K562 (cell line): ENCODE data around the gene ERH. TPM values are rescaled to one million over a fixed set of nuclear protein-coding genes. Genes with fewer than 3 reads are reported as not detected.

Source experiments
- ERF ChIP-seq: fragments of 450-650 bp; formaldehyde crosslinking; IDR thresholded peaks from 2 replicates; pipeline ENCODE4 v1.4.0; 2020; ENCODE audit warnings: mild to moderate bottlenecking, mixed read lengths
- HMGN3 ChIP-seq: IDR thresholded peaks from 2 replicates; pipeline ENCODE4 v1.6.1; 2011; ENCODE audit warnings: borderline replicate concordance, low read depth, mild to moderate bottlenecking, mixed read lengths, low read length; ENCODE audit not compliant: insufficient read length; ENCODE audit errors: extremely low read depth
- MAFG ChIP-seq: fragments of 450-650 bp; conservative IDR thresholded peaks from 2 replicates; pipeline ENCODE4 v1.6.1; 2016; ENCODE audit warnings: missing genetic modification characterization, missing compliant biosample characterization
- SNAPC5 ChIP-seq: fragments of 250-450 bp; sonication (Bioruptor Pico); IDR thresholded peaks from 2 replicates; pipeline ENCODE4 v1.8.0; 2021; ENCODE audit warnings: moderate library complexity, mild to moderate bottlenecking, inconsistent platforms
- polyA plus RNA-seq, 8 experiments: library from polyadenylated mRNA; depleted of rRNA in 4 of 8; stranded (reverse) in 5 of 8; unstranded in 3 of 8; fragments of >200 nt; fragmentation: Nextera tagmentation in 2 of 8; fragmentation: Illumina TruSeq in 1 of 8; extraction: Ambion mirVana in 2 of 8; extraction: Trizol in 1 of 8; gene quantifications; 2 replicates each; pipeline versions ENCODE4 v1.2.1 to v1.2.3, GENCODE V29; 2011 to 2014; ENCODE audit warnings: inconsistent platforms in 1 of 8, missing spikeins in 1 of 8
- total RNA-seq, 7 experiments: library from RNA; depleted of rRNA in 6 of 7; stranded (reverse); fragments of >200 nt in 6 of 7; fragmentation: Illumina TruSeq in 2 of 7; extraction: Trizol in 2 of 7; gene quantifications; 2 replicates each; pipeline versions ENCODE4 v1.2.1 to v1.2.3, GENCODE V29; 2011 to 2021; ENCODE audit warnings: low replicate concordance in 1 of 7
- TF ChIP-seq, protein P1 (sequence below): fragments of 250-450 bp; sonication (Bioruptor Pico); IDR thresholded peaks from 2 replicates; pipeline ENCODE4 v1.5.0; 2021; ENCODE audit warnings: mild to moderate bottlenecking, moderate library complexity
- TF ChIP-seq, protein P2 (sequence below): fragments of 450-650 bp; formaldehyde crosslinking; IDR thresholded peaks from 2 replicates; pipeline ENCODE4 v1.4.0; 2020; ENCODE audit warnings: mild to moderate bottlenecking, mixed read lengths

The ERH gene
- total and polyA plus RNA-seq, 9 of the 15 experiments (the other 6 are each of a cell fraction or from before 2014, with no cell fraction given) = 78.2 to 474 (median 250) TPM

DNA sequence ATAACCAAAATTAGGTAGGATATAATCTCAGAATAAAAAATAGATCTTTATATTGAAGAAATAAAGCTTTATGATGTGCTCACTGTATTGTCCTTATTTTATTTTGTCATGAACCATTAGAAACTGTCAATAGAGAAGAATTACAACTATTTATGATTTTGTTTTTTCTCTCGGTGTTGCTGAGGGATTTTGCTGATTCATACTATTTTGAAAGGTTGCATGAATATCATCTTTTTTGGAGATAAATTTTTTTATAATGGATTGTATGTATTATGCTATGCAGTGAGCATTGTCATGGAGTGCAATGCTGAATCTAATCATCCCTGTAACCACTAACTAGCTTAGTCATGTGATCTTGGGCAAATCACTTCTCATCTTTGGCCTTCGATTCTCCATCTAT is 15.4 kb upstream of the ERH start (continued):
- TF ChIP-seq, protein P1, sequence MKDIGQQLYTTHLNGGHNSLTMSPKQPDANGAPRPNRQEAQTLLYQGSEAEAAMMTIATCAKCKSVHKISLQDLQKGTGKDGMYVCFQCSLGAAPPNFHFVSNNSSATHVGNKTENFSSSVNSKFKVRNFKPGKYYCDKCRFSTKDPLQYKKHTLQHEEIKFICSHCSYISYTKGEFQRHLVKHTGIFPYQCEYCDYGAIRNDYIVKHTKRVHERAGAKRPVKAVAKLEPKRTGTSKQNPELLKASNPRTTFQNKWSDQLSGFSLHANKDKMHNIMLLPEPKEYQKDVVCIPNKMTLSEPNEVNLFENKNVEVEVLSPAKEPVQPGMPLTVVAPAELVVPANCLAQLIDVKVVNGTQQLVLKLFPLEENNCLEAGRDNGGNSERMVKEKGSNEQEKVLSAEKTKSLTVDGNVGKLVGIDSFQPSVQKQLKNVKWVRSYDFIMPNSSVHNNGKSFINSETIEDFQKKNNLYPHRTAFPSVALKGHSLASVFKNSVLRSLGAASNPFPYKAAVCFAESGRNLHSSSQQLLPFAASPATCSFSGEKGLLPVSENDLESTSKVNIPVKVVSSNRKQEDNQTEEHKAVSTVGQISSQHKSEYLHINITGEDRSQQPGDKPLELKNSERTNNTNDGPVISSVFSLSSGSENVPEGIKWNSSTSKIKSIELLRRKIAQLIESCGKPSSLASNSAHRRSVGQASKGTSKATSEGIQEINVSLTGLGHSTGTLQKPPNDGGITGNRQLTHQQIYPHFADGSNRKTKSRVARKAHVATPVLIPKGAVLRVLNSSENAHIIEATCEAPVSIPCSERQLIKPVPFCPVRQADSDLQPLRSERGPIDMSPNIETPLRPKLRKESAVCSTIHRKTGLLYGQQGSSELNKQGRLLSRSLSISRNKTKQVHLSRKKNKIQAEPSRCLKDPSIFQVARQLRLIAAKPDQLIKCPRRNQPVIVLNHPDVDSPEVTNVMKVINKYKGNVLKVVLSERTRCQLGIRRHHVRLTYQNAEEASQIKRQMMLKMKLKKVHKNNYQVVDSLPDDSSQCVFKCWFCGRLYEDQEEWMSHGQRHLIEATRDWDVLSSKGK (CRISPR knock-in tag) = no peak
- TF ChIP-seq, protein P2, sequence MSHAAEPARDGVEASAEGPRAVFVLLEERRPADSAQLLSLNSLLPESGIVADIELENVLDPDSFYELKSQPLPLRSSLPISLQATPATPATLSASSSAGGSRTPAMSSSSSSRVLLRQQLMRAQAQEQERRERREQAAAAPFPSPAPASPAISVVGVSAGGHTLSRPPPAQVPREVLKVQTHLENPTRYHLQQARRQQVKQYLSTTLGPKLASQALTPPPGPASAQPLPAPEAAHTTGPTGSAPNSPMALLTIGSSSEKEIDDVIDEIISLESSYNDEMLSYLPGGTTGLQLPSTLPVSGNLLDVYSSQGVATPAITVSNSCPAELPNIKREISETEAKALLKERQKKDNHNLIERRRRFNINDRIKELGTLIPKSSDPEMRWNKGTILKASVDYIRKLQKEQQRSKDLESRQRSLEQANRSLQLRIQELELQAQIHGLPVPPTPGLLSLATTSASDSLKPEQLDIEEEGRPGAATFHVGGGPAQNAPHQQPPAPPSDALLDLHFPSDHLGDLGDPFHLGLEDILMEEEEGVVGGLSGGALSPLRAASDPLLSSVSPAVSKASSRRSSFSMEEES (CRISPR knock-in tag) = peak; percentile 59
- peak; percentile 75 for TF ChIP-seq MAFG (tag)
- no peak for TF ChIP-seq ERF (CRISPR knock-in tag)
- no peak for TF ChIP-seq HMGN3
- TF ChIP-seq SNAPC5 = no peak
